Chondrocyte (in vitro differentiated cells): Measurements from ENCODE around the gene FRMD4A. TPM values are rescaled to one million over a fixed set of nuclear protein-coding genes. Genes with fewer than 3 reads are reported as not detected.

ENCODE experiments used
- DNase-seq: peaks from one replicate; pipeline ENCODE4 v3.0.0; 2021; ENCODE audit warnings: mixed read lengths, low spot score
- H3K27ac Mint-ChIP-seq: one replicate; pipeline ENCODE4 v1.8.0; 2021; ENCODE audit warnings: mild to moderate bottlenecking, moderate library complexity, mixed read lengths; ENCODE audit not compliant: unreplicated experiment
- H3K27me3 Mint-ChIP-seq: 2 replicates; pipeline ENCODE4 v1.8.0; 2021; ENCODE audit warnings: low read depth, mixed read lengths
- H3K36me3 Mint-ChIP-seq: 2 replicates; pipeline ENCODE4 v1.8.0; 2021; ENCODE audit warnings: low read depth, mixed read lengths
- H3K4me1 Mint-ChIP-seq: 2 replicates; pipeline ENCODE4 v1.8.0; 2021; ENCODE audit warnings: low read depth, mild to moderate bottlenecking, mixed read lengths
- H3K4me3 Mint-ChIP-seq: one replicate; pipeline ENCODE4 v1.8.0; 2021; ENCODE audit warnings: mild to moderate bottlenecking, moderate library complexity, mixed read lengths; ENCODE audit not compliant: unreplicated experiment
- H3K9me3 Mint-ChIP-seq: 2 replicates; pipeline ENCODE4 v1.8.0; 2021; ENCODE audit warnings: low read depth, mixed read lengths
- CTCF ChIP-seq: fragments of 200-600 bp; sonication (generic); IDR thresholded peaks from 2 replicates; pipeline ENCODE4 v1.5.0; 2021; ENCODE audit warnings: antibody characterized with exemption, mild to moderate bottlenecking, moderate library complexity
- total RNA-seq: library from RNA; stranded (reverse); gene quantifications from 3 replicates; pipeline ENCODE4 v1.2.1, GENCODE V29; 2021

The FRMD4A gene
- total RNA-seq, 1 donor from 2014 or later: 129 TPM

- DNase-seq: no peak
- Mint-ChIP-seq H3K36me3 (peaks cover 63% of the 10 kb centered on the region), H3K27me3 (no peaks in the 10 kb centered on the region), H3K9me3 (no peaks in the 10 kb centered on the region), H3K27ac (no peak overlapping the region), H3K4me3 (no peak overlapping the region), H3K4me1 (no peaks in the 10 kb centered on the region)
- no peak for TF ChIP-seq CTCF
Measured at GRCh38 chr10:13731799-13732198, 598.9 kb downstream of the FRMD4A start.

- H3K36me3 Mint-ChIP-seq: peaks cover 61% of the 10 kb centered on the region
- no peaks in the 10 kb centered on the region for H3K4me1 Mint-ChIP-seq
- H3K4me3 Mint-ChIP-seq: no peak overlapping the region
- H3K9me3 Mint-ChIP-seq: no peaks in the 10 kb centered on the region
- DNase-seq: no peak
- H3K27ac Mint-ChIP-seq: no peak overlapping the region
- H3K27me3 Mint-ChIP-seq: no peaks in the 10 kb centered on the region
- no peak for TF ChIP-seq CTCF
Measured at GRCh38 chr10:13730956-13731355, 599.8 kb downstream of the FRMD4A start.

GRCh38 chr10:13730306-13730652 is 600.4 kb downstream of the FRMD4A start:
- Mint-ChIP-seq H3K27me3 (no peaks in the 10 kb centered on the region), H3K27ac (no peak overlapping the region), H3K4me3 (no peak overlapping the region), H3K4me1 (no peaks in the 10 kb centered on the region), H3K36me3 (peaks cover 59% of the 10 kb centered on the region), H3K9me3 (no peaks in the 10 kb centered on the region)
- DNase-seq: no peak
- TF ChIP-seq CTCF: no peak

- Mint-ChIP-seq H3K27me3 (no peaks in the 10 kb centered on the region), H3K4me3 (no peak overlapping the region), H3K36me3 (peaks cover 63% of the 10 kb centered on the region), H3K9me3 (no peaks in the 10 kb centered on the region), H3K4me1 (no peaks in the 10 kb centered on the region), H3K27ac (no peak overlapping the region)
- TF ChIP-seq CTCF: no peak
- no peak for DNase-seq
Measured at GRCh38 chr10:13729586-13730305, 601.0 kb downstream of the FRMD4A start.

- H3K27ac Mint-ChIP-seq: no peak overlapping the region
- DNase-seq: no peak
- H3K36me3 Mint-ChIP-seq: peaks cover 60% of the 10 kb centered on the region
- no peaks in the 10 kb centered on the region for H3K27me3 Mint-ChIP-seq
- no peak for TF ChIP-seq CTCF
- H3K9me3 Mint-ChIP-seq: no peaks in the 10 kb centered on the region
- H3K4me3 Mint-ChIP-seq: no peak overlapping the region
- H3K4me1 Mint-ChIP-seq: no peaks in the 10 kb centered on the region
Measured at GRCh38 chr10:13728898-13729535, 601.7 kb downstream of the FRMD4A start.
